ENCODE results near the gene MICALL1. TPM values are rescaled to one million over a fixed set of nuclear protein-coding genes. Genes with fewer than 3 reads are reported as not detected.

MICALL1 gene
- total RNA-seq, 2 experiments from 2014 or later: 18.3 to 25.7 TPM

- Histone ChIP-seq H4K20me1 (ENCODE audit: insufficient read depth, low read length) (no peaks in the 10 kb centered on the region), H3K27ac (ENCODE audit: low read depth, low read length, poor library complexity, severe bottlenecking) (no peak overlapping the region), H3K9me2 (ENCODE audit: insufficient read depth, low read length) (no peaks in the 10 kb centered on the region), H3K79me2 (ENCODE audit: insufficient read depth, low read depth, low read length) (peaks cover 3% of the 10 kb centered on the region; the same call in 1 of the 2 replicates), H3K4me2 (ENCODE audit: low read length) (no peak overlapping the region), H3K4me1 (ENCODE audit: insufficient read depth, low read length, poor library complexity, severe bottlenecking) (no peaks in the 10 kb centered on the region), H3K36me3 (ENCODE audit: insufficient read depth, low read length) (peaks cover 95% of the 10 kb centered on the region), H3K4me3 (ENCODE audit: low read depth, low read length, poor library complexity, severe bottlenecking) (no peak overlapping the region), H3K9me3 (ENCODE audit: low read length) (no peaks in the 10 kb centered on the region), H2AFZ (ENCODE audit: low read length) (no peak overlapping the region)
- BruUV-seq (replicated peaks): no TSS peak
- ChIA-PET POLR2A (interaction anchor here (0.7 to 1.1 kb wide), 4 partner anchors 10 to 1700 kb away, joined by 3 to 4 read pairs (median 3); partner anchors contain the start of gene EIF3L), CTCF (ENCODE audit: unreplicated experiment) (interaction anchor here (0.6 to 1.0 kb wide), 2 partner anchors 43 to 288 kb away, joined by 3 read pairs; no protein-coding TSS in a partner anchor)
- TF ChIP-seq CTCF (conservative IDR thresholded peaks at IDR 0.05; ENCODE audit: low read length): no peak
- no peak for TF ChIP-seq EZH2phosphoT487 (IDR thresholded peaks at IDR 0.05; ENCODE audit: borderline replicate concordance, low read depth, low read length)
- intact Hi-C loops (cut with micrococcal nuclease; ENCODE audit: unreplicated experiment): loop anchor here (1.0 kb wide), 1 partner anchor 45 kb away; no protein-coding TSS in a partner anchor
- no peak for DNase-seq (ENCODE audit: low spot score)
These were observed 43.3 kb upstream of the MICALL1 start for GRCh38 chr22:37862570-37863325.

GRCh38 chr22:37865510-37865909 is 40.6 kb upstream of the MICALL1 start:
- no peak for TF ChIP-seq CTCF (conservative IDR thresholded peaks at IDR 0.05; ENCODE audit: low read length)
- TF ChIP-seq EZH2phosphoT487 (IDR thresholded peaks at IDR 0.05; ENCODE audit: borderline replicate concordance, low read depth, low read length): no peak

GRCh38 chr22:37870273-37870672 is 35.8 kb upstream of the MICALL1 start:
- Histone ChIP-seq H3K27ac (ENCODE audit: low read depth, low read length, poor library complexity, severe bottlenecking) (no peak overlapping the region), H3K9me3 (ENCODE audit: low read length) (no peaks in the 10 kb centered on the region), H3K4me3 (ENCODE audit: low read depth, low read length, poor library complexity, severe bottlenecking) (no peak overlapping the region), H3K36me3 (ENCODE audit: insufficient read depth, low read length) (peaks cover 98% of the 10 kb centered on the region), H2AFZ (ENCODE audit: low read length) (no peak overlapping the region), H4K20me1 (ENCODE audit: insufficient read depth, low read length) (no peaks in the 10 kb centered on the region), H3K9me2 (ENCODE audit: insufficient read depth, low read length) (no peaks in the 10 kb centered on the region), H3K79me2 (ENCODE audit: insufficient read depth, low read depth, low read length) (no peaks in the 10 kb centered on the region), H3K4me1 (ENCODE audit: insufficient read depth, low read length, poor library complexity, severe bottlenecking) (no peaks in the 10 kb centered on the region), H3K4me2 (ENCODE audit: low read length) (no peak overlapping the region)
- DNase-seq (ENCODE audit: low spot score): no peak
- BruUV-seq (replicated peaks): no TSS peak
- intact Hi-C loops (cut with micrococcal nuclease; ENCODE audit: unreplicated experiment): no loop called here
- CTCF ChIA-PET (ENCODE audit: unreplicated experiment): no interaction called here
- POLR2A ChIA-PET: no interaction called here
- TF ChIP-seq CTCF (conservative IDR thresholded peaks at IDR 0.05; ENCODE audit: low read length) (no peak), EZH2phosphoT487 (IDR thresholded peaks at IDR 0.05; ENCODE audit: borderline replicate concordance, low read depth, low read length) (no peak)

More at GRCh38 chr22:37865510-37865909, 40.6 kb upstream of the MICALL1 start:
- H3K4me3 ChIP-seq (ENCODE audit: low read depth, low read length, poor library complexity, severe bottlenecking): no peak overlapping the region
- no TSS peak for BruUV-seq (replicated peaks)
- no peak overlapping the region for H3K27ac ChIP-seq (ENCODE audit: low read depth, low read length, poor library complexity, severe bottlenecking)
- H3K9me2 ChIP-seq (ENCODE audit: insufficient read depth, low read length): no peaks in the 10 kb centered on the region
- DNase-seq (ENCODE audit: low spot score): no peak
- H3K4me1 ChIP-seq (ENCODE audit: insufficient read depth, low read length, poor library complexity, severe bottlenecking): no peaks in the 10 kb centered on the region
- peaks cover 3% of the 10 kb centered on the region; the same call in 1 of the 2 replicates for H3K79me2 ChIP-seq (ENCODE audit: insufficient read depth, low read depth, low read length)
- H2AFZ ChIP-seq (ENCODE audit: low read length): no peak overlapping the region
- H3K36me3 ChIP-seq (ENCODE audit: insufficient read depth, low read length): peaks cover 98% of the 10 kb centered on the region
- H4K20me1 ChIP-seq (ENCODE audit: insufficient read depth, low read length): no peaks in the 10 kb centered on the region
- intact Hi-C loops (cut with micrococcal nuclease; ENCODE audit: unreplicated experiment): no loop called here
- ChIA-PET CTCF (ENCODE audit: unreplicated experiment) (no interaction called here), POLR2A (interaction anchor here (0.5 to 0.7 kb wide), 2 partner anchors 93 to 316 kb away, joined by 3 to 4 read pairs; no protein-coding TSS in a partner anchor)
- no peaks in the 10 kb centered on the region for H3K9me3 ChIP-seq (ENCODE audit: low read length)
- H3K4me2 ChIP-seq (ENCODE audit: low read length): no peak overlapping the region

Measured in OCI-LY7 (cell line).